Hepatic stellate cell (primary cell): Measurements from ENCODE around the gene GLI3.

Experiments used
- DNase-seq: peaks from one replicate; pipeline ENCODE4 v3.0.0; 2011; ENCODE audit warnings: low spot score

Gene GLI3

GRCh38 chr7:42236976-42237810 lies at the start of gene GLI3:
Gene GLI3 (minus strand): TSS chr7:42237209. CDS start chr7:42223253, 13,956 bp downstream.
- peak; percentile 97 for DNase-seq

- no peak for DNase-seq
Measured at GRCh38 chr7:42285383-42285824, 48.4 kb upstream of the GLI3 start.

GRCh38 chr7:42283553-42283952 lies 46.5 kb upstream of the GLI3 start:
- no peak for DNase-seq

- no peak for DNase-seq
Measured at GRCh38 chr7:42278344-42278743, 41.3 kb upstream of the GLI3 start.

GRCh38 chr7:42274053-42274452 lies 37.0 kb upstream of the GLI3 start:
- DNase-seq, result peak; percentile 6

GRCh38 chr7:42272793-42273665 lies 36.0 kb upstream of the GLI3 start:
- DNase-seq, result peak; percentile 21

- DNase-seq, result no peak
Measured at GRCh38 chr7:42269161-42269560, 32.2 kb upstream of the GLI3 start.

GRCh38 chr7:42264702-42265101 lies 27.7 kb upstream of the GLI3 start:
- DNase-seq, result no peak

GRCh38 chr7:42263971-42264370 lies 27.0 kb upstream of the GLI3 start:
- DNase-seq, result no peak

- no peak for DNase-seq
Measured at GRCh38 chr7:42262964-42263363, 26.0 kb upstream of the GLI3 start.

- DNase-seq, result no peak
Measured at GRCh38 chr7:42254217-42254616, 17.2 kb upstream of the GLI3 start.

- no peak for DNase-seq
Measured at GRCh38 chr7:42253316-42253715, 16.3 kb upstream of the GLI3 start.

- DNase-seq, result no peak
Measured at GRCh38 chr7:42250411-42250810, 13.4 kb upstream of the GLI3 start.

- DNase-seq, result no peak
Measured at GRCh38 chr7:42248579-42248978, 11.6 kb upstream of the GLI3 start.

- DNase-seq, result peak; percentile 44
Measured at GRCh38 chr7:42247301-42247700, 10.3 kb upstream of the GLI3 start.

- DNase-seq, result peak; percentile 63
Measured at GRCh38 chr7:42244828-42245227, 7.8 kb upstream of the GLI3 start.

GRCh38 chr7:42242381-42242780 lies 5.4 kb upstream of the GLI3 start:
- DNase-seq, result no peak

GRCh38 chr7:42241424-42241823 lies 4.4 kb upstream of the GLI3 start:
- no peak for DNase-seq

GRCh38 chr7:42240416-42240815 lies 3.4 kb upstream of the GLI3 start:
- no peak for DNase-seq

GRCh38 chr7:42238709-42239366 lies 1.8 kb upstream of the GLI3 start:
- peak; percentile 54 for DNase-seq

- peak; percentile 47 for DNase-seq
Measured at GRCh38 chr7:42237811-42238541, 967 bp upstream of the GLI3 start.
